Activated naive CD4-positive, alpha-beta T cell treated with anti-CD3 and anti-CD28 coated beads, Interleukin-2, amount 50 U/mL, for 24 hours (primary cell): Measurements from ENCODE around the gene LITAFD.
"Not testable (repeated sequence)": the region's sequence is repeated elsewhere in the genome, so short reads cannot be mapped to it uniquely, and the experiment has no call there.

Experiments
- H3K27ac Mint-ChIP-seq: one replicate; pipeline ENCODE4 v1.8.0; 2021; ENCODE audit warnings: mild to moderate bottlenecking, mixed read lengths
- H3K27me3 Mint-ChIP-seq: one replicate; pipeline ENCODE4 v1.8.0; 2021; ENCODE audit warnings: mixed read lengths
- H3K36me3 Mint-ChIP-seq: one replicate; pipeline ENCODE4 v1.8.0; 2021; ENCODE audit warnings: mixed read lengths
- H3K4me1 Mint-ChIP-seq: one replicate; pipeline ENCODE4 v1.8.0; 2021; ENCODE audit warnings: mixed read lengths
- H3K4me3 Mint-ChIP-seq: one replicate; pipeline ENCODE4 v1.8.0; 2021; ENCODE audit warnings: mild to moderate bottlenecking, mixed read lengths
- H3K9me3 Mint-ChIP-seq: one replicate; pipeline ENCODE4 v1.8.0; 2021; ENCODE audit warnings: mixed read lengths

LITAFD gene

GRCh38 chr16:8882041-8882617 is at the start of gene LITAFD:
Gene LITAFD (plus strand): TSS chr16:8882351. CDS start chr16:8884356, 2,005 bp downstream.
- Mint-ChIP-seq H3K27me3 (no peaks in the 10 kb centered on the region), H3K27ac (no peak within 1 kb of the TSS), H3K4me3 (no peak within 1 kb of the TSS), H3K9me3 (no peaks in the 10 kb centered on the region), H3K4me1 (peaks cover 12% of the 10 kb centered on the region), H3K36me3 (no peaks in the 10 kb centered on the region)

- no peaks in the 10 kb centered on the region for H3K27me3 Mint-ChIP-seq
- H3K36me3 Mint-ChIP-seq = peaks cover 10% of the 10 kb centered on the region
- no peaks in the 10 kb centered on the region for H3K9me3 Mint-ChIP-seq
- no peak overlapping the region for H3K4me3 Mint-ChIP-seq
- peaks cover 17% of the 10 kb centered on the region for H3K4me1 Mint-ChIP-seq
- peak overlapping the region; percentile 41 for H3K27ac Mint-ChIP-seq
Measured at GRCh38 chr16:8832717-8833105, 49.4 kb upstream of the LITAFD start.

GRCh38 chr16:8836797-8837196 is 45.4 kb upstream of the LITAFD start:
- peaks cover 17% of the 10 kb centered on the region for H3K4me1 Mint-ChIP-seq
- not testable (repeated sequence) for H3K9me3 Mint-ChIP-seq, H3K27me3 Mint-ChIP-seq, H3K36me3 Mint-ChIP-seq, H3K27ac Mint-ChIP-seq, H3K4me3 Mint-ChIP-seq

- H3K4me1 Mint-ChIP-seq = peaks cover 21% of the 10 kb centered on the region
- not testable (repeated sequence) for H3K4me3 Mint-ChIP-seq, H3K27ac Mint-ChIP-seq, H3K9me3 Mint-ChIP-seq, H3K36me3 Mint-ChIP-seq, H3K27me3 Mint-ChIP-seq
Measured at GRCh38 chr16:8837594-8837993, 44.6 kb upstream of the LITAFD start.

GRCh38 chr16:8842016-8842415 is 40.1 kb upstream of the LITAFD start:
- not testable (repeated sequence) for H3K36me3 Mint-ChIP-seq, H3K27ac Mint-ChIP-seq, H3K9me3 Mint-ChIP-seq, H3K4me3 Mint-ChIP-seq, H3K27me3 Mint-ChIP-seq
- peaks cover 24% of the 10 kb centered on the region for H3K4me1 Mint-ChIP-seq

- H3K27me3 Mint-ChIP-seq, H3K9me3 Mint-ChIP-seq, H3K4me3 Mint-ChIP-seq, H3K36me3 Mint-ChIP-seq, H3K27ac Mint-ChIP-seq: not testable (repeated sequence)
- H3K4me1 Mint-ChIP-seq = peaks cover 24% of the 10 kb centered on the region
Measured at GRCh38 chr16:8843296-8843695, 38.9 kb upstream of the LITAFD start.

GRCh38 chr16:8845699-8846298 is 36.4 kb upstream of the LITAFD start:
- Mint-ChIP-seq H3K4me3 (no peak overlapping the region), H3K9me3 (no peaks in the 10 kb centered on the region), H3K27ac (no peak overlapping the region), H3K36me3 (peaks cover 5% of the 10 kb centered on the region), H3K27me3 (no peaks in the 10 kb centered on the region), H3K4me1 (peaks cover 30% of the 10 kb centered on the region)

- peaks cover 32% of the 10 kb centered on the region for H3K4me1 Mint-ChIP-seq
Measured at GRCh38 chr16:8846401-8846932, 35.7 kb upstream of the LITAFD start.

GRCh38 chr16:8847145-8847544 is 35.0 kb upstream of the LITAFD start:
- H3K27ac Mint-ChIP-seq = peak overlapping the region; percentile 82
- H3K27me3 Mint-ChIP-seq = no peaks in the 10 kb centered on the region
- no peaks in the 10 kb centered on the region for H3K9me3 Mint-ChIP-seq
- no peak overlapping the region for H3K4me3 Mint-ChIP-seq
- peaks cover 32% of the 10 kb centered on the region for H3K4me1 Mint-ChIP-seq
- H3K36me3 Mint-ChIP-seq = peaks cover 5% of the 10 kb centered on the region

More at GRCh38 chr16:8846401-8846932, 35.7 kb upstream of the LITAFD start:
- H3K9me3 Mint-ChIP-seq = no peaks in the 10 kb centered on the region
- H3K4me3 Mint-ChIP-seq = no peak overlapping the region
- no peak overlapping the region for H3K27ac Mint-ChIP-seq
- H3K36me3 Mint-ChIP-seq = peaks cover 6% of the 10 kb centered on the region
- no peaks in the 10 kb centered on the region for H3K27me3 Mint-ChIP-seq

GRCh38 chr16:8847623-8848022 is 34.5 kb upstream of the LITAFD start:
- peaks cover 27% of the 10 kb centered on the region for H3K4me1 Mint-ChIP-seq
- H3K27ac Mint-ChIP-seq = no peak overlapping the region
- H3K9me3 Mint-ChIP-seq = no peaks in the 10 kb centered on the region
- H3K36me3 Mint-ChIP-seq = peaks cover 5% of the 10 kb centered on the region
- no peak overlapping the region for H3K4me3 Mint-ChIP-seq
- H3K27me3 Mint-ChIP-seq = no peaks in the 10 kb centered on the region

GRCh38 chr16:8848231-8848938 is 33.8 kb upstream of the LITAFD start:
- H3K4me3 Mint-ChIP-seq = no peak overlapping the region
- H3K4me1 Mint-ChIP-seq = peaks cover 27% of the 10 kb centered on the region
- H3K27ac Mint-ChIP-seq = no peak overlapping the region
- H3K9me3 Mint-ChIP-seq = no peaks in the 10 kb centered on the region
- peaks cover 10% of the 10 kb centered on the region for H3K36me3 Mint-ChIP-seq
- H3K27me3 Mint-ChIP-seq = no peaks in the 10 kb centered on the region

- peaks cover 22% of the 10 kb centered on the region for H3K4me1 Mint-ChIP-seq
- no peaks in the 10 kb centered on the region for H3K27me3 Mint-ChIP-seq
- no peaks in the 10 kb centered on the region for H3K9me3 Mint-ChIP-seq
- H3K36me3 Mint-ChIP-seq = peaks cover 10% of the 10 kb centered on the region
- H3K27ac Mint-ChIP-seq = no peak overlapping the region
- H3K4me3 Mint-ChIP-seq = no peak overlapping the region
Measured at GRCh38 chr16:8848939-8849391, 33.2 kb upstream of the LITAFD start.

GRCh38 chr16:8849411-8850011 is 32.6 kb upstream of the LITAFD start:
- no peaks in the 10 kb centered on the region for H3K9me3 Mint-ChIP-seq
- H3K27me3 Mint-ChIP-seq = no peaks in the 10 kb centered on the region
- no peak overlapping the region for H3K4me3 Mint-ChIP-seq
- peaks cover 10% of the 10 kb centered on the region for H3K36me3 Mint-ChIP-seq
- H3K4me1 Mint-ChIP-seq = peaks cover 20% of the 10 kb centered on the region
- H3K27ac Mint-ChIP-seq = no peak overlapping the region

GRCh38 chr16:8850279-8850885 is 31.8 kb upstream of the LITAFD start:
- Mint-ChIP-seq H3K36me3 (peaks cover 10% of the 10 kb centered on the region), H3K27me3 (no peaks in the 10 kb centered on the region), H3K9me3 (no peaks in the 10 kb centered on the region), H3K27ac (peak overlapping the region; percentile 62), H3K4me3 (no peak overlapping the region), H3K4me1 (peaks cover 14% of the 10 kb centered on the region)

- Mint-ChIP-seq H3K27me3 (no peaks in the 10 kb centered on the region), H3K4me1 (peaks cover 19% of the 10 kb centered on the region), H3K9me3 (no peaks in the 10 kb centered on the region), H3K27ac (peak overlapping the region; percentile 62), H3K36me3 (peaks cover 10% of the 10 kb centered on the region), H3K4me3 (no peak overlapping the region)
Measured at GRCh38 chr16:8851761-8852403, 30.3 kb upstream of the LITAFD start.
